SK-N-SH (cell line): Measurements from ENCODE around the gene ZNF296. TPM values are rescaled to one million over a fixed set of nuclear protein-coding genes. Genes with fewer than 3 reads are reported as not detected.

ENCODE experiments used
- CTCF ChIA-PET: fragments of 300-600, 350-600 bp; formaldehyde crosslinking; extraction: SDS; loops from one replicate; lab custom pipeline; 2021; lab: Yijun Ruan, JAX
- POLR2A ChIA-PET: fragments of 350-600 bp; sonication (Branson Sonifier 250); formaldehyde crosslinking; extraction: SDS; loops from one replicate; lab custom pipeline; 2020; ENCODE audit warnings: antibody characterized with exemption, inconsistent platforms; lab: Yijun Ruan, JAX
- DNase-seq: peaks from one replicate; pipeline ENCODE4 v3.0.0; 2012
- H2AFZ ChIP-seq: fragments of 200-600 bp; sonication (generic); 2 replicates; pipeline ENCODE4 v1.8.1; 2016; ENCODE audit warnings: antibody characterized with exemption, mild to moderate bottlenecking, low read depth
- H3F3A ChIP-seq: fragments of 200-600 bp; sonication (generic); replicated peaks from 2 replicates; pipeline ENCODE3; 2016; ENCODE audit warnings: antibody characterized with exemption, mild to moderate bottlenecking; ENCODE audit not compliant: insufficient read depth
- H3K27ac ChIP-seq, 2 experiments: fragments of 200-500 bp in 1 of 2; fragments of 200-600 bp in 1 of 2; sonication (Bioruptor generic) in 1 of 2; sonication (generic), shearing (Covaris generic) in 1 of 2; 2 replicates each; pipeline versions ENCODE4 v1.5.1 to v1.6.1; 2014 to 2016; ENCODE audit warnings: low read depth in 2 of 2, inconsistent platforms in 1 of 2, low read length in 1 of 2, mild to moderate bottlenecking in 1 of 2, mixed read lengths in 1 of 2
- H3K27me3 ChIP-seq: fragments of 200-600 bp; sonication (generic), shearing (Covaris generic); 2 replicates; pipeline ENCODE4 v1.6.1; 2016; ENCODE audit warnings: mixed run types; ENCODE audit not compliant: insufficient read depth
- H3K36me3 ChIP-seq, 2 experiments: fragments of 200-500 bp in 1 of 2; fragments of 200-600 bp in 1 of 2; sonication (Bioruptor generic) in 1 of 2; sonication (generic) in 1 of 2; replicated peaks in 1 of 2; 2 replicates each; pipeline versions ENCODE3 to v1.5.1; 2014 to 2016; ENCODE audit warnings: low read length in 1 of 2, mild to moderate bottlenecking in 1 of 2; ENCODE audit not compliant: insufficient read depth in 2 of 2, control insufficient read depth in 1 of 2
- H3K4me1 ChIP-seq, 2 experiments: fragments of 200-500 bp in 1 of 2; fragments of 200-600 bp in 1 of 2; sonication (Bioruptor generic) in 1 of 2; sonication (generic), shearing (Covaris generic) in 1 of 2; 2 replicates each; pipeline versions ENCODE4 v1.5.1 to v1.6.1; 2014 to 2016; ENCODE audit warnings: low read depth in 1 of 2, low read length in 1 of 2, mixed run types in 1 of 2; ENCODE audit not compliant: insufficient read depth in 2 of 2, control insufficient read depth in 1 of 2
- H3K4me2 ChIP-seq: fragments of 200-600 bp; sonication (generic), shearing (Covaris generic); 2 replicates; pipeline ENCODE4 v1.6.1; 2017; ENCODE audit warnings: mixed run types
- H3K4me3 ChIP-seq, 2 experiments: fragments of 200-500 bp in 1 of 2; fragments of 200-600 bp in 1 of 2; sonication (Bioruptor generic) in 1 of 2; sonication (generic), shearing (Covaris generic) in 1 of 2; 2 replicates each; pipeline versions ENCODE4 v1.5.1 to v1.8.1; 2014 to 2016; ENCODE audit warnings: low read depth in 2 of 2, inconsistent platforms in 1 of 2, low read length in 1 of 2, mild to moderate bottlenecking in 1 of 2, mixed read lengths in 1 of 2, moderate library complexity in 1 of 2
- H3K79me2 ChIP-seq: fragments of 200-600 bp; sonication (generic); 2 replicates; pipeline ENCODE4 v1.8.1; 2017; ENCODE audit warnings: mild to moderate bottlenecking; ENCODE audit not compliant: insufficient read depth
- H3K9ac ChIP-seq: fragments of 200-600 bp; sonication (generic); 2 replicates; pipeline ENCODE4 v1.6.1; 2017; ENCODE audit warnings: mixed run types
- H3K9me2 ChIP-seq: fragments of 200-600 bp; sonication (generic); 2 replicates; pipeline ENCODE4 v1.6.1; 2017; ENCODE audit warnings: mixed run types
- H3K9me3 ChIP-seq: fragments of 200-600 bp; sonication (generic); 2 replicates; pipeline ENCODE4 v1.6.1; 2017; ENCODE audit warnings: mixed run types, mild to moderate bottlenecking, moderate library complexity
- H4K20me1 ChIP-seq: fragments of 200-600 bp; sonication (generic); 2 replicates; pipeline ENCODE4 v1.6.1; 2017; ENCODE audit warnings: mild to moderate bottlenecking, mixed run types; ENCODE audit not compliant: insufficient read depth
- FOSL2 ChIP-seq: IDR thresholded peaks from 2 replicates; pipeline ENCODE4 v1.4.0; 2012; ENCODE audit warnings: low read depth, mild to moderate bottlenecking, moderate library complexity, borderline replicate concordance
- FOXJ3 ChIP-seq: sonication (generic); formaldehyde crosslinking; IDR thresholded peaks from 2 replicates; pipeline ENCODE4 v1.5.1; 2020; ENCODE audit warnings: mild to moderate bottlenecking, missing genetic modification reagents
- GABPA ChIP-seq: IDR thresholded peaks from 2 replicates; pipeline ENCODE4 v1.4.0; 2012; ENCODE audit warnings: low read depth, mild to moderate bottlenecking
- GATA2 ChIP-seq: sonication (generic); formaldehyde crosslinking; IDR thresholded peaks from 2 replicates; pipeline ENCODE4 v1.5.0; 2020; ENCODE audit warnings: mild to moderate bottlenecking, missing genetic modification reagents
- JUND ChIP-seq: IDR thresholded peaks from 2 replicates; pipeline ENCODE4 v1.4.0; 2012
- MEF2A ChIP-seq: IDR thresholded peaks from 2 replicates; pipeline ENCODE4 v1.4.0; 2012; ENCODE audit warnings: low read depth, borderline replicate concordance
- POLR2AphosphoS5 ChIP-seq: IDR thresholded peaks from 2 replicates; pipeline ENCODE4 v1.6.1; 2012; ENCODE audit warnings: low read depth, low read length
- RAD21 ChIP-seq: IDR thresholded peaks from 2 replicates; pipeline ENCODE4 v1.6.1; 2012; ENCODE audit warnings: mild to moderate bottlenecking, low read length
- RFX5 ChIP-seq: IDR thresholded peaks from 2 replicates; pipeline ENCODE4 v1.6.1; 2012; ENCODE audit warnings: mild to moderate bottlenecking, improper control_type of control experiment, low read length
- SIN3A ChIP-seq: IDR thresholded peaks from 2 replicates; pipeline ENCODE4 v1.6.1; 2012; ENCODE audit warnings: low read depth, mild to moderate bottlenecking, low read length, moderate library complexity, borderline replicate concordance
- SMC3 ChIP-seq: IDR thresholded peaks from 2 replicates; pipeline ENCODE4 v1.6.1; 2012; ENCODE audit warnings: low read depth, low read length, improper control_type of control experiment
- TCF12 ChIP-seq: IDR thresholded peaks from 2 replicates; pipeline ENCODE4 v1.4.0; 2012
- YY1 ChIP-seq: IDR thresholded peaks from 2 replicates; pipeline ENCODE4 v1.4.0; 2012; ENCODE audit warnings: low read depth, mild to moderate bottlenecking
- WGBS: methylation state at CpG from one replicate; pipeline ENCODE4 v1.1.6; 2017; ENCODE audit warnings: low lambda C conversion rate; 5-methylcytosine and 5-hydroxymethylcytosine counted together
- polyA plus RNA-seq, 3 experiments: library from polyadenylated mRNA; depleted of rRNA; stranded (reverse); fragments of >200 nt; gene quantifications; 2 replicates each; pipeline ENCODE4 v1.2.3, GENCODE V29; 2012
- TF ChIP-seq, protein P1 (sequence below): IDR thresholded peaks from 2 replicates; pipeline ENCODE4; 2012
- TF ChIP-seq, protein P2 (sequence below): IDR thresholded peaks from 2 replicates; pipeline ENCODE4 v1.4.0; 2012; ENCODE audit warnings: low read depth, borderline replicate concordance
- TF ChIP-seq, protein P3 (sequence below): fragments of 200-600 bp; sonication (generic); IDR thresholded peaks from 2 replicates; pipeline ENCODE4 v1.6.1; 2017; ENCODE audit warnings: antibody characterized with exemption, mild to moderate bottlenecking, moderate library complexity
- TF ChIP-seq, protein P4 (sequence below): IDR thresholded peaks from 2 replicates; pipeline ENCODE4 v1.4.0; 2012; ENCODE audit warnings: low read depth

ZNF296 gene
- polyA plus RNA-seq, 1 of the 3 experiments (the other 2 are of a cell fraction) = 0.21 TPM

DNA sequence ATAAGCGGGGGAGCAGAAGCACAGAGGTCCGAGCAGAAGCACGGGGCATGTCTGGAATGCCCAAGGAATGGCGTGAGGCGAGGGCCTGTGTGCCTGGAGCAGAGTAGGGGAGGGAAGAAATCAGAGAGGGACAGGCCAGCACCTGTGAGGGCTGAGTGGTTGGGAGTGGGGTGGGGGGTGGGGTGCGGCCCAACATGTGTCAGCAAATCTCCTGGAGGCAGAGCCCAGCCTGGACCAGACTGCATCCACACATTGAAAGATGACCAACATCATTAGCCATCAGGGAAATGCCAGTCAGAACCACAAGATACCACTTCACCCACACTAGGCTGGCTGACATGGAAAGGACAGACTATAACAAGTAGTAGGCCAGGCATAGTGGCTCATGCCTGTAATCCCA is 26.2 kb downstream of the ZNF296 start (continued):
- TF ChIP-seq, protein P1, sequence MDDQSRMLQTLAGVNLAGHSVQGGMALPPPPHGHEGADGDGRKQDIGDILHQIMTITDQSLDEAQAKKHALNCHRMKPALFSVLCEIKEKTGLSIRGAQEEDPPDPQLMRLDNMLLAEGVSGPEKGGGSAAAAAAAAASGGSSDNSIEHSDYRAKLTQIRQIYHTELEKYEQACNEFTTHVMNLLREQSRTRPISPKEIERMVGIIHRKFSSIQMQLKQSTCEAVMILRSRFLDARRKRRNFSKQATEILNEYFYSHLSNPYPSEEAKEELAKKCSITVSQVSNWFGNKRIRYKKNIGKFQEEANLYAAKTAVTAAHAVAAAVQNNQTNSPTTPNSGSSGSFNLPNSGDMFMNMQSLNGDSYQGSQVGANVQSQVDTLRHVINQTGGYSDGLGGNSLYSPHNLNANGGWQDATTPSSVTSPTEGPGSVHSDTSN = no peak
- TF ChIP-seq MEF2A (no peak), GABPA (no peak), FOXJ3 (CRISPR knock-in tag) (no peak), SIN3A (no peak)

DNA sequence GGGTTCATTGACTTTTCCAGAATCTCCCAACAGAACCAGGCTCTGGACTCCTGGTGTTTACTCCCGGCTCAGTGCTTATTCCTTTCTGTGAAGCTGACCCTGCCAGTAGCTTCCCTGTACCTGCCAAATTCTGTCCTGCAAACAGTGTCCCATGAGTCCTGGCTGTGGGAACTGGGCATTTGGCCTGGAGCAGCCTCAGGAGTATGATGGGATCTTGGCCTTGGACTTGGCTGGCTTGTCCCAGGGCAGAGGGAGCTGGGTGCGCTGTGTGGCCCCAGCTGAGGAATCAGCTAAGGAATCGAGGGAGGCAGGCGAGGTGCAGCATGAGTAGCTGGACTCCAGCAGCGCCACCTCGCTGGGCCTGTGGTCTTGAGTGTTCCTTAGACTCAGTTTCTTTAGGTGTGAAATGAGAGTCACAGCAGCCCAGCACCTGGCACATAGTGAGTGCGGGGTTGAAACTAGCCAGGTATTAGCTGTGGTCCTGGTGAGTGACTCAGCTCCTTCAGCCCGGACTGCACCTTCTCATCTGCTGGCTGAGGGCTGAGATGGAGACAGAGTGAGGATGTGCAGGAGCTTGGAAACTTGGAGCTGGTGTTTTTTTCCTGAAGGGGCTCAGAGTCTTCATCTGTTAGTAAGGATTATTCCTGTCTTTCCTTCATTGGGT is 27.1 kb downstream of the ZNF296 start:
- DNase-seq = no peak
- no peak for TF ChIP-seq YY1
- TF ChIP-seq TCF12 = no peak
- no peak for TF ChIP-seq JUND
- TF ChIP-seq, protein P1 = no peak
- no peak for TF ChIP-seq POLR2AphosphoS5
- TF ChIP-seq GATA2 (CRISPR knock-in tag) = no peak
- TF ChIP-seq, protein P2, sequence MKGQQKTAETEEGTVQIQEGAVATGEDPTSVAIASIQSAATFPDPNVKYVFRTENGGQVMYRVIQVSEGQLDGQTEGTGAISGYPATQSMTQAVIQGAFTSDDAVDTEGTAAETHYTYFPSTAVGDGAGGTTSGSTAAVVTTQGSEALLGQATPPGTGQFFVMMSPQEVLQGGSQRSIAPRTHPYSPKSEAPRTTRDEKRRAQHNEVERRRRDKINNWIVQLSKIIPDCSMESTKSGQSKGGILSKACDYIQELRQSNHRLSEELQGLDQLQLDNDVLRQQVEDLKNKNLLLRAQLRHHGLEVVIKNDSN = no peak
- TF ChIP-seq RAD21 = no peak
- no peak for TF ChIP-seq RFX5
- TF ChIP-seq, protein P3, sequence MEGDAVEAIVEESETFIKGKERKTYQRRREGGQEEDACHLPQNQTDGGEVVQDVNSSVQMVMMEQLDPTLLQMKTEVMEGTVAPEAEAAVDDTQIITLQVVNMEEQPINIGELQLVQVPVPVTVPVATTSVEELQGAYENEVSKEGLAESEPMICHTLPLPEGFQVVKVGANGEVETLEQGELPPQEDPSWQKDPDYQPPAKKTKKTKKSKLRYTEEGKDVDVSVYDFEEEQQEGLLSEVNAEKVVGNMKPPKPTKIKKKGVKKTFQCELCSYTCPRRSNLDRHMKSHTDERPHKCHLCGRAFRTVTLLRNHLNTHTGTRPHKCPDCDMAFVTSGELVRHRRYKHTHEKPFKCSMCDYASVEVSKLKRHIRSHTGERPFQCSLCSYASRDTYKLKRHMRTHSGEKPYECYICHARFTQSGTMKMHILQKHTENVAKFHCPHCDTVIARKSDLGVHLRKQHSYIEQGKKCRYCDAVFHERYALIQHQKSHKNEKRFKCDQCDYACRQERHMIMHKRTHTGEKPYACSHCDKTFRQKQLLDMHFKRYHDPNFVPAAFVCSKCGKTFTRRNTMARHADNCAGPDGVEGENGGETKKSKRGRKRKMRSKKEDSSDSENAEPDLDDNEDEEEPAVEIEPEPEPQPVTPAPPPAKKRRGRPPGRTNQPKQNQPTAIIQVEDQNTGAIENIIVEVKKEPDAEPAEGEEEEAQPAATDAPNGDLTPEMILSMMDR = no peak
- TF ChIP-seq FOSL2 = no peak
- TF ChIP-seq, protein P4, sequence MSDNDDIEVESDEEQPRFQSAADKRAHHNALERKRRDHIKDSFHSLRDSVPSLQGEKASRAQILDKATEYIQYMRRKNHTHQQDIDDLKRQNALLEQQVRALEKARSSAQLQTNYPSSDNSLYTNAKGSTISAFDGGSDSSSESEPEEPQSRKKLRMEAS = no peak
- TF ChIP-seq SMC3 = no peak
- no peak overlapping the region for H2AFZ ChIP-seq
- H3K27ac ChIP-seq = no peak overlapping the region
- no peak overlapping the region for H3K4me3 ChIP-seq
- H3K4me2 ChIP-seq = no peak overlapping the region
- H3K27me3 ChIP-seq = no peaks in the 10 kb centered on the region
- peaks cover 20 to 40% of the 10 kb centered on the region in 2 experiments for H3K36me3 ChIP-seq
- peaks cover 4% of the 10 kb centered on the region for H3F3A ChIP-seq
- H4K20me1 ChIP-seq = peaks cover 86% of the 10 kb centered on the region
- H3K4me1 ChIP-seq = no peaks in the 10 kb centered on the region; a peak in 1 of 4 replicates
- POLR2A ChIA-PET = interaction anchor here (1.8 kb wide), 1 partner anchor 9 kb away, joined by 4 read pairs; no protein-coding TSS in a partner anchor
- H3K79me2 ChIP-seq = peaks cover 97% of the 10 kb centered on the region
- no peaks in the 10 kb centered on the region for H3K9me3 ChIP-seq
- no peak overlapping the region for H3K9ac ChIP-seq
- 92% methylated on average over 3 of the region's 8 CpGs for WGBS
- H3K9me2 ChIP-seq = no peaks in the 10 kb centered on the region
- CTCF ChIA-PET = interaction anchor here (1.4 to 3.8 kb wide), 2 partner anchors 9 to 10 kb away, joined by 5 to 16 read pairs; no protein-coding TSS in a partner anchor
